Measurements from ENCODE around the gene ITGA2.

The ITGA2 gene

GRCh38 chr5:53053364-53053763 is 64.2 kb downstream of the ITGA2 start:
- H3K27me3 ChIP-seq (ENCODE audit: insufficient read depth, insufficient read length) = no peaks in the 10 kb centered on the region
- TF ChIP-seq YY1 (IDR thresholded peaks at IDR 0.05; ENCODE audit: insufficient read depth, insufficient read length) (no peak), SUZ12 (IDR thresholded peaks at IDR 0.05; ENCODE audit: extremely low read depth, insufficient read depth, insufficient read length) (no peak), ZNF274 (IDR thresholded peaks at IDR 0.05; ENCODE audit: low read depth, low read length) (no peak)
- H3K9me3 ChIP-seq (ENCODE audit: insufficient read depth, low read length) = no peaks in the 10 kb centered on the region
- H3K36me3 ChIP-seq (ENCODE audit: insufficient read depth, insufficient read length, low read length) = no peaks in the 10 kb centered on the region
- H3K4me3 ChIP-seq (ENCODE audit: insufficient read length, low read depth) = no peak overlapping the region
- no peaks in the 10 kb centered on the region for H3K4me1 ChIP-seq (ENCODE audit: insufficient read depth, insufficient read length)
- no peak for DNase-seq (ENCODE audit: low read depth, low spot score)
- H3K9ac ChIP-seq (ENCODE audit: insufficient read length, low read depth) = no peak overlapping the region

GRCh38 chr5:53055365-53055764 is 66.2 kb downstream of the ITGA2 start:
- no peak for DNase-seq (ENCODE audit: low read depth, low spot score)
- Histone ChIP-seq H3K9me3 (ENCODE audit: insufficient read depth, low read length) (no peaks in the 10 kb centered on the region), H3K9ac (ENCODE audit: insufficient read length, low read depth) (no peak overlapping the region), H3K27me3 (ENCODE audit: insufficient read depth, insufficient read length) (no peaks in the 10 kb centered on the region), H3K36me3 (ENCODE audit: insufficient read depth, insufficient read length, low read length) (no peaks in the 10 kb centered on the region), H3K4me1 (ENCODE audit: insufficient read depth, insufficient read length) (no peaks in the 10 kb centered on the region), H3K4me3 (ENCODE audit: insufficient read length, low read depth) (no peak overlapping the region)
- TF ChIP-seq YY1 (IDR thresholded peaks at IDR 0.05; ENCODE audit: insufficient read depth, insufficient read length) (no peak), SUZ12 (IDR thresholded peaks at IDR 0.05; ENCODE audit: extremely low read depth, insufficient read depth, insufficient read length) (no peak), ZNF274 (IDR thresholded peaks at IDR 0.05; ENCODE audit: low read depth, low read length) (no peak)

- no peaks in the 10 kb centered on the region for H3K27me3 ChIP-seq (ENCODE audit: insufficient read depth, insufficient read length)
- no peak overlapping the region for H3K4me3 ChIP-seq (ENCODE audit: insufficient read length, low read depth)
- no peak for DNase-seq (ENCODE audit: low read depth, low spot score)
- H3K36me3 ChIP-seq (ENCODE audit: insufficient read depth, insufficient read length, low read length) = no peaks in the 10 kb centered on the region
- no peaks in the 10 kb centered on the region for H3K9me3 ChIP-seq (ENCODE audit: insufficient read depth, low read length)
- no peaks in the 10 kb centered on the region for H3K4me1 ChIP-seq (ENCODE audit: insufficient read depth, insufficient read length)
- no peak overlapping the region for H3K9ac ChIP-seq (ENCODE audit: insufficient read length, low read depth)
- TF ChIP-seq YY1 (IDR thresholded peaks at IDR 0.05; ENCODE audit: insufficient read depth, insufficient read length) = no peak
- TF ChIP-seq ZNF274 (IDR thresholded peaks at IDR 0.05; ENCODE audit: low read depth, low read length) = no peak
- TF ChIP-seq SUZ12 (IDR thresholded peaks at IDR 0.05; ENCODE audit: extremely low read depth, insufficient read depth, insufficient read length) = no peak
Measured at GRCh38 chr5:53059281-53059680, 70.1 kb downstream of the ITGA2 start.

GRCh38 chr5:53063176-53063575 is 74.0 kb downstream of the ITGA2 start:
- no peaks in the 10 kb centered on the region for H3K4me1 ChIP-seq (ENCODE audit: insufficient read depth, insufficient read length)
- H3K9me3 ChIP-seq (ENCODE audit: insufficient read depth, low read length) = no peaks in the 10 kb centered on the region
- H3K36me3 ChIP-seq (ENCODE audit: insufficient read depth, insufficient read length, low read length) = no peaks in the 10 kb centered on the region
- TF ChIP-seq SUZ12 (IDR thresholded peaks at IDR 0.05; ENCODE audit: extremely low read depth, insufficient read depth, insufficient read length) (no peak), ZNF274 (IDR thresholded peaks at IDR 0.05; ENCODE audit: low read depth, low read length) (no peak), YY1 (IDR thresholded peaks at IDR 0.05; ENCODE audit: insufficient read depth, insufficient read length) (no peak)
- DNase-seq (ENCODE audit: low read depth, low spot score) = no peak
- no peaks in the 10 kb centered on the region for H3K27me3 ChIP-seq (ENCODE audit: insufficient read depth, insufficient read length)
- no peak overlapping the region for H3K9ac ChIP-seq (ENCODE audit: insufficient read length, low read depth)
- no peak overlapping the region for H3K4me3 ChIP-seq (ENCODE audit: insufficient read length, low read depth)

- TF ChIP-seq ZNF274 (IDR thresholded peaks at IDR 0.05; ENCODE audit: low read depth, low read length) (no peak), YY1 (IDR thresholded peaks at IDR 0.05; ENCODE audit: insufficient read depth, insufficient read length) (no peak), SUZ12 (IDR thresholded peaks at IDR 0.05; ENCODE audit: extremely low read depth, insufficient read depth, insufficient read length) (no peak)
- H3K9ac ChIP-seq (ENCODE audit: insufficient read length, low read depth) = no peak overlapping the region
- H3K4me3 ChIP-seq (ENCODE audit: insufficient read length, low read depth) = no peak overlapping the region
- no peaks in the 10 kb centered on the region for H3K36me3 ChIP-seq (ENCODE audit: insufficient read depth, insufficient read length, low read length)
- no peaks in the 10 kb centered on the region for H3K27me3 ChIP-seq (ENCODE audit: insufficient read depth, insufficient read length)
- H3K4me1 ChIP-seq (ENCODE audit: insufficient read depth, insufficient read length) = no peaks in the 10 kb centered on the region
- no peak for DNase-seq (ENCODE audit: low read depth, low spot score)
- H3K9me3 ChIP-seq (ENCODE audit: insufficient read depth, low read length) = no peaks in the 10 kb centered on the region
Measured at GRCh38 chr5:53063791-53064190, 74.6 kb downstream of the ITGA2 start.

- Histone ChIP-seq H3K36me3 (ENCODE audit: insufficient read depth, insufficient read length, low read length) (no peaks in the 10 kb centered on the region), H3K9me3 (ENCODE audit: insufficient read depth, low read length) (no peaks in the 10 kb centered on the region), H3K9ac (ENCODE audit: insufficient read length, low read depth) (no peak overlapping the region), H3K4me1 (ENCODE audit: insufficient read depth, insufficient read length) (no peaks in the 10 kb centered on the region), H3K27me3 (ENCODE audit: insufficient read depth, insufficient read length) (no peaks in the 10 kb centered on the region), H3K4me3 (ENCODE audit: insufficient read length, low read depth) (no peak overlapping the region)
- TF ChIP-seq SUZ12 (IDR thresholded peaks at IDR 0.05; ENCODE audit: extremely low read depth, insufficient read depth, insufficient read length) (no peak), YY1 (IDR thresholded peaks at IDR 0.05; ENCODE audit: insufficient read depth, insufficient read length) (no peak), ZNF274 (IDR thresholded peaks at IDR 0.05; ENCODE audit: low read depth, low read length) (no peak)
- DNase-seq (ENCODE audit: low read depth, low spot score) = no peak
Measured at GRCh38 chr5:53066088-53066487, 76.9 kb downstream of the ITGA2 start.

GRCh38 chr5:53067641-53068040 is 78.5 kb downstream of the ITGA2 start:
- Histone ChIP-seq H3K9me3 (ENCODE audit: insufficient read depth, low read length) (no peaks in the 10 kb centered on the region), H3K9ac (ENCODE audit: insufficient read length, low read depth) (no peak overlapping the region), H3K36me3 (ENCODE audit: insufficient read depth, insufficient read length, low read length) (no peaks in the 10 kb centered on the region), H3K4me3 (ENCODE audit: insufficient read length, low read depth) (no peak overlapping the region), H3K27me3 (ENCODE audit: insufficient read depth, insufficient read length) (no peaks in the 10 kb centered on the region), H3K4me1 (ENCODE audit: insufficient read depth, insufficient read length) (no peaks in the 10 kb centered on the region)
- no peak for TF ChIP-seq SUZ12 (IDR thresholded peaks at IDR 0.05; ENCODE audit: extremely low read depth, insufficient read depth, insufficient read length)
- no peak for TF ChIP-seq ZNF274 (IDR thresholded peaks at IDR 0.05; ENCODE audit: low read depth, low read length)
- no peak for TF ChIP-seq YY1 (IDR thresholded peaks at IDR 0.05; ENCODE audit: insufficient read depth, insufficient read length)
- DNase-seq (ENCODE audit: low read depth, low spot score) = no peak

Measured in NT2/D1 (cell line).